HFF-Myc (cell line): Measurements from ENCODE around the gene IRF7.

Experiments used
- DNase-seq: peaks from one replicate; pipeline ENCODE4 v3.0.0-alpha.2; 2011; ENCODE audit warnings: low read depth; ENCODE audit errors: extremely low read depth
- H3K4me3 ChIP-seq: replicated peaks from 2 replicates; pipeline ENCODE4 v1.5.1; 2011; ENCODE audit warnings: low read depth, mild to moderate bottlenecking, control low read depth, low read length
- CTCF ChIP-seq: IDR thresholded peaks from 2 replicates; pipeline ENCODE4 v1.5.1; 2012; ENCODE audit warnings: mild to moderate bottlenecking, low read depth, low read length, control low read depth; ENCODE audit errors: missing control alignments

The IRF7 gene

GRCh38 chr11:646214-646613 lies 30.5 kb upstream of the IRF7 start:
- no peak for TF ChIP-seq CTCF
- DNase-seq: no peak
- H3K4me3 ChIP-seq: no peak overlapping the region

DNA sequence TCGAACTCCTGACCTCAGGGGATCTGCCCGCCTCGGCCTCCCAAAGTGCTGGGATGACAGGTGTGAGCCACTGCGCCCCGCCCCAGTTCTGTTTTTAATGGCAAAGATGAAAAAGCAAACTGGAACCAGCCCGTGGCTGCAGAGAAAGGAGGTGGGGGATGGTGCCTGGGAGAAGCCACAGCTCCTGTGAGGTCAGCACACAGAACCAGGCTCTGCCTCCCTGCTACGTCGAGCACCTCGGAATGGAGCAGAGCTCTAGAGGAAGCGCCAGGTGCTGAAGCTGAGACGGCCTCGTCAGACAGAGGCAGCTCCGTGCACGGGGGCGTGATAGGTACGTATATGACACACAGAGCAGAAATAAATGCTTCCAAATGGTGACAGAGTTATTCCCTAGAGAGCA lies 29.8 kb upstream of the IRF7 start:
- no peak for DNase-seq
- no peak for TF ChIP-seq CTCF
- H3K4me3 ChIP-seq: no peak overlapping the region

- DNase-seq: no peak
- no peak overlapping the region for H3K4me3 ChIP-seq
- no peak for TF ChIP-seq CTCF
Measured at GRCh38 chr11:643849-644738, 28.3 kb upstream of the IRF7 start.

DNA sequence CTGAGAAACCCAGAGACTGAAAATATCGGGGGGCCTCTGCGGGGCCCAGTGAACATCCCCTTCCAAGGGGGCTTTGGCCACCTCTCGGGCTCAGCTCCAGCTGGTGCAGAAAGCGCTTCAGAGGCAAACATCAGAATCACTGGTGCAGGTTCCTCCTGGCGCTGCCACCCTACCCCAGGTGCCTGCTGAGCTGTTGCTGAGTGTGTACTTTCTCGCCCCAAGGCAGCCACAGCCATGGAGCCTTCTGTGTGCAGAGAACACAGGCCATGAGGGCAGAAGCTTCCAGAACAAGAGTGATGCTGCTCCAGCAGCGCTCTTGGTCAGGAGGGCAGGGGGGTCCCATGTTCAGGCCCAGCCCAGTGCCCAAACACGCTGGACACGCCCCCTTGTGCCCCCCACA lies 27.6 kb upstream of the IRF7 start:
- no peak for DNase-seq

DNA sequence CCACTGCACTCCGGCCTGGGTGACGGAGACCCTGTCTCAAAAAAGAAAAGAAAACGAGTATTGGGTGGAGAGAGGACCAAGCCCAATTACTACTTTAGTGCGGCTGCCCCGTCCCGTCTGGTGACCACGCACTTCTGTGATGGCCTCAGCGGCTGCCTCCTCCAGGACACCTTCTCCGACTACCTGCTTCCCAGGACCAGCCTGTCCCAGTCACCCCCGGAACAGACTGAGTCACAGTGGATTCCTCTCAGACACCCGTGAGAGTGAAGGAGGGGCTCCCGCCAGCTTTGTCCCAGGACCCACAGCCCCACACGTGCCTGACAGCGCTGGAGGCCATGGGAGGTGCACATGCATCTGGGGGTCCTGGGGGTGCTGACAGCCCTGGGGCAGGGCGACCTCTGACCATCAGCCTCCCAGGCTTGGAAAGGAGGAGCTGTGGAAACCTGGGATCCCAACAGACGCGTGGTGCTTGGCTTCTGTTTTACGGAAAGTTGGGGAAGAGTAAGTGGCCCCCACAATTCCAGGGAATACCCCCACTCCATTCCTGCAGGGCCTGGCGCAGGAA lies 26.1 kb upstream of the IRF7 start:
- TF ChIP-seq CTCF: no peak
- no peak overlapping the region for H3K4me3 ChIP-seq
- DNase-seq: no peak

More for the DNA sequence above, 27.6 kb upstream of the IRF7 start:
- no peak overlapping the region for H3K4me3 ChIP-seq
- TF ChIP-seq CTCF: no peak

GRCh38 chr11:640021-640706 lies 24.4 kb upstream of the IRF7 start:
- no peak for DNase-seq
- TF ChIP-seq CTCF: no peak
- H3K4me3 ChIP-seq: no peak overlapping the region
